ENCODE measurements around the gene CASD1. TPM values are rescaled to one million over a fixed set of nuclear protein-coding genes. Genes with fewer than 3 reads are reported as not detected.

The CASD1 gene
- total and polyA plus RNA-seq, 2 of the 4 experiments (the other 2 are of a cell fraction): 4.0 to 4.5 TPM

GRCh38 chr7:94594882-94595281 is 85.3 kb downstream of the CASD1 start:
- POLR2A ChIA-PET (ENCODE audit: unreplicated experiment): interaction anchor here (0.5 kb wide), 1 partner anchor 487 kb away, joined by 7 read pairs; no protein-coding TSS in a partner anchor
- DNase-seq: no peak
- no peak overlapping the region for H4K8ac ChIP-seq (ENCODE audit: low read depth in 2 of 2, low read length in 2 of 2)
- no peak overlapping the region for H3K4me3 ChIP-seq (ENCODE audit: insufficient read depth, low read depth, low read length)
- no peak overlapping the region for H3K14ac ChIP-seq (replicated peaks; ENCODE audit: low read depth, low read length)
- H2BK15ac ChIP-seq (ENCODE audit: low read depth, low read length): no peak overlapping the region
- no peak overlapping the region for H4K5ac ChIP-seq (ENCODE audit: low read depth, low read length)
- H3K79me1 ChIP-seq (ENCODE audit: low read depth in 1 of 2, low read length in 2 of 2): no peaks in the 10 kb centered on the region
- no peak overlapping the region for H3K4ac ChIP-seq (ENCODE audit: low read depth, low read length)
- H3K18ac ChIP-seq (ENCODE audit: low read depth, low read length): no peak overlapping the region
- dilution Hi-C loops (cut with HindIII; ENCODE audit: low sequenced_read_pairs, unreplicated experiment): no loop called here
- no peaks in the 10 kb centered on the region for H3K9me3 ChIP-seq (ENCODE audit: control insufficient read depth, insufficient read depth, low read length)
- no peaks in the 10 kb centered on the region for H3K27me3 ChIP-seq (ENCODE audit: control insufficient read depth, insufficient read depth, low read length)
- no peak overlapping the region for H2AK9ac ChIP-seq (replicated peaks; ENCODE audit: low read depth, low read length, poor library complexity)
- H3K36me3 ChIP-seq (ENCODE audit: control insufficient read depth, insufficient read depth, low read length): peaks cover 4% of the 10 kb centered on the region; the same call in 1 of the 2 replicates
- WGBS, 2 experiments (ENCODE audit: extremely low coverage in 2 of 2, insufficient read length in 1 of 2): 40% methylated on average over 1 of the region's 1 CpG; no CpG with 5 or more reads in 1 of the 2 experiments
- H3K27ac ChIP-seq (ENCODE audit: insufficient read depth, low read length): no peak overlapping the region
- no peak overlapping the region for H3K4me2 ChIP-seq (ENCODE audit: low read depth, low read length)
- in situ Hi-C loops (cut with MboI; ENCODE audit: low sequenced_read_pairs): no loop called here
- no peaks in the 10 kb centered on the region for H4K20me1 ChIP-seq (ENCODE audit: insufficient read depth, low read length)
- H2BK20ac ChIP-seq (ENCODE audit: low read depth, low read length): no peak overlapping the region
- intact Hi-C loops (cut with micrococcal nuclease): no loop called here
- no peak for ATAC-seq (ENCODE audit: low read depth)
- H2AFZ ChIP-seq (replicated peaks; ENCODE audit: low read length, poor library complexity): no peak overlapping the region
- H2BK120ac ChIP-seq (ENCODE audit: low read depth, low read length): no peak overlapping the region
- BruUV-seq (replicated peaks): no TSS peak
- H3K9ac ChIP-seq (ENCODE audit: low read depth, low read length): no peak overlapping the region
- H3K23ac ChIP-seq (ENCODE audit: low read depth, low read length): no peak overlapping the region
- no peak overlapping the region for H3K56ac ChIP-seq (ENCODE audit: extremely low read depth, insufficient read depth, low read length)
- H2AK5ac ChIP-seq (ENCODE audit: low read depth, low read length): no peak overlapping the region
- H3K9me1 ChIP-seq (ENCODE audit: insufficient read depth, low read length): no peaks in the 10 kb centered on the region
- no peaks in the 10 kb centered on the region for H3K4me1 ChIP-seq (ENCODE audit: control insufficient read depth, insufficient read depth, low read length)
- CTCF ChIA-PET: no interaction called here
- H2BK5ac ChIP-seq (ENCODE audit: low read depth, low read length, poor library complexity, severe bottlenecking): no peak overlapping the region
- H4K91ac ChIP-seq (ENCODE audit: insufficient read depth, low read depth, low read length): no peak overlapping the region
- TF ChIP-seq POLR2A (IDR thresholded peaks at IDR 0.05; ENCODE audit: low read depth, low read length): no peak
- no peak for TF ChIP-seq MXI1 (IDR thresholded peaks at IDR 0.05; ENCODE audit: borderline replicate concordance, low read depth, low read length)
- TF ChIP-seq ELK1 (IDR thresholded peaks at IDR 0.05; ENCODE audit: borderline replicate concordance, low read depth, low read length): no peak
- no peak for TF ChIP-seq BHLHE40 (IDR thresholded peaks at IDR 0.05; ENCODE audit: low read depth, low read length)
- TF ChIP-seq FOS (IDR thresholded peaks at IDR 0.05; ENCODE audit: low read depth, low read length): no peak
- TF ChIP-seq CEBPB (IDR thresholded peaks at IDR 0.05; ENCODE audit: low read depth, low read length): no peak
- TF ChIP-seq MAFK (IDR thresholded peaks at IDR 0.05; ENCODE audit: low read depth, low read length): no peak
- no peak for TF ChIP-seq RCOR1 (IDR thresholded peaks at IDR 0.05; ENCODE audit: insufficient replicate concordance, low read length)
- no peak for TF ChIP-seq RAD21 (IDR thresholded peaks at IDR 0.05; ENCODE audit: low read length)
- no peak for TF ChIP-seq USF2 (IDR thresholded peaks at IDR 0.05; ENCODE audit: low read depth, low read length)
- TF ChIP-seq RFX5 (IDR thresholded peaks at IDR 0.05; ENCODE audit: low read depth, low read length): no peak
- no peak for TF ChIP-seq NFE2L2 (IDR thresholded peaks at IDR 0.05; ENCODE audit: low read depth, low read length)
- no peak for TF ChIP-seq CHD1 (IDR thresholded peaks at IDR 0.05; ENCODE audit: low read depth, low read length)
- TF ChIP-seq SMC3 (IDR thresholded peaks at IDR 0.05; ENCODE audit: low read depth, low read length): no peak
- TF ChIP-seq MAZ (IDR thresholded peaks at IDR 0.05; ENCODE audit: borderline replicate concordance, low read depth, low read length): no peak
- TF ChIP-seq CTCF (conservative IDR thresholded peaks at IDR 0.05; ENCODE audit: low read depth, low read length): no peak
